ENCODE data around the gene SLC1A3.
A peak's percentile ranks its signal among the peaks of the same experiment; 100 is the strongest.

Gene SLC1A3

DNA sequence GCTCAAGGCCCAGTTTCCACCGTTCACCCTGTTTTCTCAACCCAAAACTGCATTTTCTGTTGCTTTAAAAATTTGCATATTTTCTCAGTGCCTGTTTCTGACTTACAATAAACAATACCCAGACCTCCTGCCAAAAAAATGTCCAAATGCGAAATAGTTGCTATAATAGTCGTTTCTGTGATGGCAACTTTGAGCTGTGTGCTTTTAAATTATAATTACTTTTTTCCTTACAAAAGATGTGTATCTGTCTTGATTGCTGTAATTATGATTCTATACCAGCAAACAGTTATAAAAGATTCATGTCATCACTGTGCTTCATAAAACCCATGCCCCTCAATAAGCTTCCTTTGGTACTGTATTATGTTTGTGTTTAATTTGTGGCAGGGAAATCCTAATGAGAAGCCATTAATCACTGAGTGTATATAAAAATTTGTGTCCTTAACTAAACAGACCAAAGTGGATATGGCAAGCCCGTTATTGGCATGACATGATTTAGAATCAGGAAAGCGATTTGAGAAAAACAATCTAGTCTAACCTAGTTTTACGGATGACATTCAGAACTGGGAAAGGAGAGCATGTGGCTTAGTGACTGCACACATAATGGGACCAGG, 5.4 kb upstream of the SLC1A3 start:
- H3K9ac ChIP-seq (ENCODE audit: insufficient read length, low read depth): no peak overlapping the region

GRCh38 chr5:36602704-36603321, 3.6 kb upstream of the SLC1A3 start:
- Histone ChIP-seq H3K9me3 (ENCODE audit: insufficient read depth, low read length) (no peaks in the 10 kb centered on the region), H3K4me3 (ENCODE audit: insufficient read length, low read depth) (no peak overlapping the region), H3K9ac (ENCODE audit: insufficient read length, low read depth) (no peak overlapping the region), H3K27me3 (ENCODE audit: insufficient read depth, insufficient read length) (peaks cover 6% of the 10 kb centered on the region), H3K4me1 (ENCODE audit: insufficient read depth, insufficient read length) (no peaks in the 10 kb centered on the region), H3K36me3 (ENCODE audit: insufficient read depth, insufficient read length, low read length) (no peaks in the 10 kb centered on the region)
- no peak for DNase-seq (ENCODE audit: low read depth, low spot score)
- no peak for TF ChIP-seq SUZ12 (IDR thresholded peaks at IDR 0.05; ENCODE audit: extremely low read depth, insufficient read depth, insufficient read length)

More for the DNA sequence above, 5.4 kb upstream of the SLC1A3 start:
- Histone ChIP-seq H3K4me1 (ENCODE audit: insufficient read depth, insufficient read length) (no peaks in the 10 kb centered on the region), H3K4me3 (ENCODE audit: insufficient read length, low read depth) (no peak overlapping the region), H3K27me3 (ENCODE audit: insufficient read depth, insufficient read length) (peaks cover 6% of the 10 kb centered on the region), H3K36me3 (ENCODE audit: insufficient read depth, insufficient read length, low read length) (no peaks in the 10 kb centered on the region), H3K9me3 (ENCODE audit: insufficient read depth, low read length) (no peaks in the 10 kb centered on the region; the same call in 1 of the 2 replicates)
- DNase-seq (ENCODE audit: low read depth, low spot score): no peak
- no peak for TF ChIP-seq YY1 (IDR thresholded peaks at IDR 0.05; ENCODE audit: insufficient read depth, insufficient read length)
- TF ChIP-seq ZNF274 (IDR thresholded peaks at IDR 0.05; ENCODE audit: low read depth, low read length): no peak
- TF ChIP-seq SUZ12 (IDR thresholded peaks at IDR 0.05; ENCODE audit: extremely low read depth, insufficient read depth, insufficient read length): no peak

DNA sequence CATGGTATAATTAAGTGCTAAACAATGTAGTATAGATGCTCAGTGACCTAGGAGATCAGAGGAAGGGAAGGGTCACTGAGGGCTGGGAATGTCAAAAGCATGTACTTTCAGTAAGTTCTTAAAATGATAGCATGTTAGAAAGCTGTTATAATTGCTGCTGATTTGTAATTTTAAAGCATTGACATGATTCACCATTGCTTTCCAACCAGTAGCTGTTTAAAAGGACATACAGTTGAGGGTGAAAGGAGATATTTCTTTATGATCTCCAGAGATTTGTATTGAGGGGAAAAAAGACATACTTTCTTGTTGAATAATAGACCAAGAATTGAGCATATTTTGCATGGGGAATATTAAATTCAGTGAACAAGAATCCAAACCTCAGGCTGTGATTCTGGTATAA, 1.2 kb upstream of the SLC1A3 start:
- Histone ChIP-seq H3K9me3 (ENCODE audit: insufficient read depth, low read length) (0 out of 2 replicates have a peak, but pooled peaks cover 4% of the 10 kb centered on the region), H3K27me3 (ENCODE audit: insufficient read depth, insufficient read length) (peaks cover 6% of the 10 kb centered on the region), H3K36me3 (ENCODE audit: insufficient read depth, insufficient read length, low read length) (peaks cover 24% of the 10 kb centered on the region), H3K4me1 (ENCODE audit: insufficient read depth, insufficient read length) (no peaks in the 10 kb centered on the region), H3K4me3 (ENCODE audit: insufficient read length, low read depth) (no peak overlapping the region), H3K9ac (ENCODE audit: insufficient read length, low read depth) (no peak overlapping the region)
- no peak for DNase-seq (ENCODE audit: low read depth, low spot score)
- TF ChIP-seq ZNF274 (IDR thresholded peaks at IDR 0.05; ENCODE audit: low read depth, low read length) (no peak), SUZ12 (IDR thresholded peaks at IDR 0.05; ENCODE audit: extremely low read depth, insufficient read depth, insufficient read length) (no peak), YY1 (IDR thresholded peaks at IDR 0.05; ENCODE audit: insufficient read depth, insufficient read length) (no peak)

- 0 out of 2 replicates have a peak, but pooled peaks cover 4% of the 10 kb centered on the region for H3K9me3 ChIP-seq (ENCODE audit: insufficient read depth, low read length)
- peak overlapping the region; percentile 83 for H3K4me3 ChIP-seq (ENCODE audit: insufficient read length, low read depth)
- H3K27me3 ChIP-seq (ENCODE audit: insufficient read depth, insufficient read length): peaks cover 6% of the 10 kb centered on the region
- DNase-seq (ENCODE audit: low read depth, low spot score): no peak
- peak overlapping the region; percentile 72 for H3K9ac ChIP-seq (ENCODE audit: insufficient read length, low read depth)
- TF ChIP-seq YY1 (IDR thresholded peaks at IDR 0.05; ENCODE audit: insufficient read depth, insufficient read length) (no peak), SUZ12 (IDR thresholded peaks at IDR 0.05; ENCODE audit: extremely low read depth, insufficient read depth, insufficient read length) (no peak), ZNF274 (IDR thresholded peaks at IDR 0.05; ENCODE audit: low read depth, low read length) (no peak)
- H3K36me3 ChIP-seq (ENCODE audit: insufficient read depth, insufficient read length, low read length): peaks cover 32% of the 10 kb centered on the region
- no peaks in the 10 kb centered on the region for H3K4me1 ChIP-seq (ENCODE audit: insufficient read depth, insufficient read length)
These were observed 374 bp upstream of the SLC1A3 start for GRCh38 chr5:36606036-36606427.

GRCh38 chr5:36607114-36607571, 737 bp downstream of the SLC1A3 start:
- Histone ChIP-seq H3K9me3 (ENCODE audit: insufficient read depth, low read length) (peaks cover 11% of the 10 kb centered on the region; the same call in 1 of the 2 replicates), H3K4me3 (ENCODE audit: insufficient read length, low read depth) (peak overlapping the region; percentile 83), H3K27me3 (ENCODE audit: insufficient read depth, insufficient read length) (peaks cover 6% of the 10 kb centered on the region), H3K9ac (ENCODE audit: insufficient read length, low read depth) (peak overlapping the region; percentile 72), H3K36me3 (ENCODE audit: insufficient read depth, insufficient read length, low read length) (peaks cover 43% of the 10 kb centered on the region), H3K4me1 (ENCODE audit: insufficient read depth, insufficient read length) (no peaks in the 10 kb centered on the region)
- TF ChIP-seq YY1 (IDR thresholded peaks at IDR 0.05; ENCODE audit: insufficient read depth, insufficient read length): no peak
- TF ChIP-seq ZNF274 (IDR thresholded peaks at IDR 0.05; ENCODE audit: low read depth, low read length): no peak
- TF ChIP-seq SUZ12 (IDR thresholded peaks at IDR 0.05; ENCODE audit: extremely low read depth, insufficient read depth, insufficient read length): no peak
- no peak for DNase-seq (ENCODE audit: low read depth, low spot score)

DNA sequence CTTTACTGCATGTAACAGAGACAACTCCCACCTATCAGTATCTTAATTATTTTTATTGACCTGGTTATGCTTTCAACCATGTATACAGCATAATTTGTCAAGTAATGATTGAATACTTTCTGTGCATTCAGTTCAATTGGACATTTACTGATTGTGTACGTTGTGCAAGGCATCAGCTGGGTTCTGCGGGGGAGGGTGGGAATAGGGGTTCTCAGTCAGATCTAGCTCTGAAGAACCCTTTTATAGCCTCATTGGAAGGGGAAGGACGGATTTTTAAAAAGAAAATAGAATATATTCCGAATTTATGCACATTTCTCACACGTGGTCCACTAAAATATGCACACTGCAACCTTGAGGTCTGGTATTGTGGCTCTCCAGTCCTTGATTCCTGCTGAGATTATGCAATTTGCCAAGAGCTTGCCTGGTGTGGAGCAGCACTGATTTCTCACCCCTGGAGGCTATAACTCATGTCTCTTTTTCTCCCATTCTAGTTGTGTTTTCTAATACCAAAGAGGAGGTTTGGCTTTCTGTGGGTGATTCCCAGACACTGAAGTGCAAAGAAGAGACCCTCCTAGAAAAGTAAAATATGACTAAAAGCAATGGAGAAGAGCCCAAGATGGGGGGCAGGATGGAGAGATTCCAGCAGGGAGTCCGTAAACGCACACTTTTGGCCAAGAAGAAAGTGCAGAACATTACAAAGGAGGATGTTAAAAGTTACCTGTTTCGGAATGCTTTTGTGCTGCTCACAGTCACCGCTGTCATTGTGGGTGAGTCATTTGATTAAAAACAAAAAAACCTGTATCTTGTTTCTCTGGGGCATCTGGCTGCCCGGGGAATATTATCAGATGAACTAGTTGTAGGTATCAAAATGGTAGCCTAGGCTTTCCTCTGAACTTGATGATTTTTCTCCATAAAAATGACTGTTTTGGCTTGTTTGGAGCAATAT, 1.7 kb downstream of the SLC1A3 start:
- peaks cover 6% of the 10 kb centered on the region for H3K27me3 ChIP-seq (ENCODE audit: insufficient read depth, insufficient read length)
- H3K4me1 ChIP-seq (ENCODE audit: insufficient read depth, insufficient read length): no peaks in the 10 kb centered on the region
- no peak for TF ChIP-seq SUZ12 (IDR thresholded peaks at IDR 0.05; ENCODE audit: extremely low read depth, insufficient read depth, insufficient read length)
- no peak for TF ChIP-seq YY1 (IDR thresholded peaks at IDR 0.05; ENCODE audit: insufficient read depth, insufficient read length)
- no peak for TF ChIP-seq ZNF274 (IDR thresholded peaks at IDR 0.05; ENCODE audit: low read depth, low read length)
- H3K9me3 ChIP-seq (ENCODE audit: insufficient read depth, low read length): peaks cover 11% of the 10 kb centered on the region; the same call in 1 of the 2 replicates
- peaks cover 52% of the 10 kb centered on the region for H3K36me3 ChIP-seq (ENCODE audit: insufficient read depth, insufficient read length, low read length)
- DNase-seq (ENCODE audit: low read depth, low spot score): no peak
- no peak overlapping the region for H3K4me3 ChIP-seq (ENCODE audit: insufficient read length, low read depth)
- no peak overlapping the region for H3K9ac ChIP-seq (ENCODE audit: insufficient read length, low read depth)
